HG02981 (cell line): ENCODE data around the gene LRIT1.

ENCODE experiments used
- ATAC-seq: cut with Tn5 transposase; IDR thresholded peaks from one replicate; pipeline ENCODE4 v1.9.1; 2021; ENCODE audit warnings: mild to moderate bottlenecking, moderate library complexity; ENCODE audit not compliant: unreplicated experiment

The LRIT1 gene

DNA sequence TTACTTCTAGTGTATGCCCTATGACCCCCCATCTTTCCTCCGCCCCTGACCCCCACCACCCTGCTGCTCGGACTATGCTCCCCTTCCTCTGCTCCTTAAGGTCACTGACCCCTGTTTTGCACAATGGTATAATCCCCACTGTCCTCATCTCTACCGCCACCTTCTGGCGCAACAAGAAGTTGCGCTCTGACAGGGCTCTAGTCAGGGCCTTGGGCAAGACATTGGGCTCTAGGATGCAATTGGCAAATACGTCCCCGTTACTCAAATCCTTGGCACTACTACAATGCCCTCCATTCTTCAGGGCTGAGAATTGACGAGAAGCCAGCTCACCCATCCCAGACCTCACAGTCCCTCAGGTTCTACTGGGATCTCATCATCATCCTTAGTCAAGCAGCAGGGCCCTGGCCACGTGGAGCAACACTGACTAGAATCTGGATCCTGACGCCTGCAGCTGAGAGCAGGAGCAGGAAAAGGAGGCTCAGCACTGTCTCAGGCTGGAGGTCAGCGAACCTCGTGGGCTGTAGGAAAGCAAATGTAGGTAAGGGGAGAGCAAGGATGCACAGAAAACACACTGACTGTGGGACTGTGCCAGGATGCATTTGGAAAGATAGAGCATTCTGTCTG, 26.6 kb downstream of the LRIT1 start:
- peak; percentile 93 for ATAC-seq

DNA sequence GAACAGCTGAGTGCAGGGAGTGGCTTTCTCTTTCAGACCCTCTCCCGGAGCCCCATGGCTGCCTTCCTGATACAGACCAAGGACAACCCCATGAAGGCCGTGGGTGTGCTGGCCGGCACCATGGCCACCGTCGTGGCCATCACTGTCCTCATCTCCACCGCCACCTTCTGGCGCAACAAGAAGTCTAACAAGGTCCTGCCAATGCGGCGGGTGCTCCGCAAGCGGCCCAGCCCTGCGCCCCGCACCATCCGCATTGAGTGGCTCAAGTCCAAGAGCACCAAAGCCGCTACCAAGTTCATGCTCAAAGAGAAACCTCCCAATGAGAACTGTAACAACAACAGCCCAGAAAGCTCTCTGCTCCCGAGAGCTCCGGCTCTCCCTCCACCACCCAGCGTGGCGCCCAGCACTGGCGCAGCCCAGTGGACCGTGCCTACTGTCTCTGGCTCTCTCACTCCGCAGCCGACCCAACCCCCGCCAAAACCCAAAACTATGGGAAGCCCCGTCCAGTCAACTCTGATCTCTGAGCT, 27.2 kb downstream of the LRIT1 start:
- ATAC-seq: no peak

- no peak for ATAC-seq
Measured at GRCh38 chr10:84213076-84213475, 28.3 kb downstream of the LRIT1 start.

GRCh38 chr10:84212014-84212413, 29.3 kb downstream of the LRIT1 start:
- no peak for ATAC-seq

GRCh38 chr10:84211566-84211965, 29.8 kb downstream of the LRIT1 start:
- ATAC-seq: no peak

GRCh38 chr10:84208023-84208422, 33.3 kb downstream of the LRIT1 start:
- ATAC-seq: no peak

DNA sequence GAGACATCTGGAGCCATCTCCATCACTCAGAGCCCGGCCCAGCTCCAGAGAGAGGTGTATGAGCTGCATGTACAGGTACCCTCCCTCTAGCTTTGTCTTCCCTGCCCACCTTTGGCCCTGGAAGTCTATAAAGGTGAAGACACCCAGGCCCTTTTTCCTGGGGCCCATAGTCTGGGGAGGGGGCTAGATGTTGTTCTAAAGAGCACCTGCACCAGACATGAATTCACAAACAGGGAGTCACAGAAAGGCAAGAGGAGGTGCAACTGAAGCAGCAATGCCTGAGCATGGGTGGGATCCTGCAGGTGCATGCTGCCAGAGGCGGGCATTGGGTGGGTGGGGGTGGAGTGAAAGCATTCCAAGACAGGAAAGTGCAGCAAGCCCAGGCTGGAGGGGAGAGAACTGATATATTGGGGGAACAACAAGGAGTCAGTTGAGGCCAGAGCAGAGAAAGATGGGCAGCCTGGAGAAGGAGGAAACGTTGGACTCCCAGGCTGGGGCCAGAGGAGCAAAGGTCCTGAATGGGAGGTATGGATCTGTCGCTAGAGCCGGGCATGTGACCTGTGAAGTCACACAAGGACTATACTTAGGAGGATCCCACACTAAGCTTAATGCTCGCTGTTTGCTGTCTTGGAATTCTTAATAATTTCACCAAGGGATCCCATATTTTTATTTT, 35.4 kb downstream of the LRIT1 start:
- ATAC-seq: no peak

DNA sequence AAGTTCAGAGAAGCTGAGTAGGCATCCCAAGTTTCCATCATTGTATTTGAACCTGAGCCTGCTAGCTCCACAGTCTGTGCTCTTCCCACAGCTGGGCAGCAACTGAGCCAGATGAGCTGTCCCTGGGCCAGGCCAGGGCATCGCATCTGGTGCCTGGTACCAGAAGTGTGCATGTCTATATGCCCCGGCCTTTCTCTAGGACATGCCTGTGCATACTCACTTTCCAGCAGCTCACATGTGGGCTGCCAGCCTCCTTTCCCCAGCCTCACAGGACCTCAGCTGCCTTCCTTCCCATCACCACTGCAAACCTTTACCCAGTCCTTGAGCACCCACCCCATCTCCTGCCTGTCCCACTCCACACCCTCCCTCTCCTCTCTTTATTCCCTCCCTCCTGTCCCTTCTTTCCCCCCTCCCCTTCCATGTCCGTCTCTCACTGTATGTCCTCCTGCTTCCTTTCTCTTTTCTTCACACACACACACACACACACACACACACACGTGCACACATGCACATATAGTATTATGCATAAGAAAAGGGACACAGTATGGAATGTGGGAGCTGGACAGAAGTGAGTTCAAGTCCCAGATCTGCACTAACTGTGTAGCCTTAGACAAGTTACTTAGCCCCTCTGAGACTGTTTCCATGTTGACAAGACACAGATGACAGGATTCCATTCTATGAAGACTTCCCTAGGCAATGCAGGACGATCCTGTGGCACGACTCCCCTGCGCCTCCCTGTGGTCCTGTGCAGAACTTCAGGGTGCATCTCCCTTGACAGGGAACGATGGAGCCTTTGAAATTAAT, 36.1 kb downstream of the LRIT1 start:
- ATAC-seq: peak; percentile 84

DNA sequence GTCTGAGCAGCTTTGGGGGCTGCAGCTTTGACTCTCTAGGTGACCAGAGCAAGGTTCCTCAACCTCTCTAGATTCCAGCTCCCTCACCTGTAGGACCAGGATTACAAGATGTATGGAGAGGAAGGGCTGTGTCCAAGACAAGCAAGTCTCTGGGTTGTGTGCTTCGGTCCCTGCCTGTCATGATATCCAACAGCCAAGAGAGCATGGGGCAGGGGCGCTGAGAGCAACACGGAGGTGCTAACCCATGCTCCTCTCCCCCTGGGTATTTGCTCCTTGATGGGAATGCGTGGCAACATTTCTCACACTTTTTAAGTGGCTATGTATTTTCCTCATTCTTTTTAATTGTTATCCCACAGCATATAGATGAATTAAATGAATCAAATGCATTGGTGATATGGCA, 36.7 kb downstream of the LRIT1 start:
- ATAC-seq: no peak

GRCh38 chr10:84204122-84204521, 37.2 kb downstream of the LRIT1 start:
- ATAC-seq: peak; percentile 38

- no peak for ATAC-seq
Measured at GRCh38 chr10:84202349-84202748, 39.0 kb downstream of the LRIT1 start.

DNA sequence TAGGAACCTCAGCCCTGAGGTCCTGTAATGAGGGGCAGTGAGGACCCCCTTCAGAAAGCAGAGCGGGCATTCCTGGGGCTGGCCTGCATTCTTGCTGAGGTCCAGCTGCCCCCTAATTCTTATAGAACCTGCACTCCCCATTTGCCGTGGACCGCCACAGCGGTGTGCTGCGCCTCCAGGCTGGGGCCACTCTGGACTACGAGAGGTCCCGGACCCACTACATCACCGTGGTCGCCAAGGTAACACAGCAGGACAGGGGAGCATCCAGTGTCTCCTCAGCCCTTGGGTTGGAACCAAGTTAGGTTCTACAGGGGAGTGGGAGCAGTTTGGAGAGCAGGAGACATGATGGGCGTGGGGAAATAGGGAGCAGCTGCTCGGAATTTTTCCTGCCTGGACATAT, 39.7 kb downstream of the LRIT1 start:
- ATAC-seq: no peak

- ATAC-seq: no peak
Measured at GRCh38 chr10:84201244-84201606, 40.1 kb downstream of the LRIT1 start.

- no peak for ATAC-seq
Measured at GRCh38 chr10:84200537-84201243, 40.7 kb downstream of the LRIT1 start.

- ATAC-seq: no peak
Measured at GRCh38 chr10:84198206-84198915, 43.0 kb downstream of the LRIT1 start.

- no peak for ATAC-seq
Measured at GRCh38 chr10:84197643-84198042, 43.7 kb downstream of the LRIT1 start.

DNA sequence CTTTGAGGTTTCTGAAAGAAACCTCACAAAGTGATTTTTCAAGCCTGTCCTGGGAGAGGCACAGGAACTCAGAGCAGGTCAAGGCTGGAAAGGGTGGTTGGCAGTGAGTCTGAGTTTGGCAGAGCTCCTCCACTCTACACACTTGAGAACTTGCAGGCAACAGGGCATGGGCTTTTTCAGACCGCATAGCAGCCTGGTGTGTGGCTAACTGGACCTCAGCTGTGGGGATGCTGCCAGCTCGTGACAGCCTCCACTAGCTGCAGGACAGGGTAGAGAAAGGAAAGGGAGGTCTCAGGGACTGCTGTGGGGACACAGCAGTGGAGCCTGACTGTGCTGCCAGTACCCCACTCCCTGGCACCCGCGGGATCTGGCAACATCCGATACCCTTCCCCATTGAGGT, 44.4 kb downstream of the LRIT1 start:
- ATAC-seq: no peak

- ATAC-seq: no peak
Measured at GRCh38 chr10:84196083-84196482, 45.3 kb downstream of the LRIT1 start.

- no peak for ATAC-seq
Measured at GRCh38 chr10:84195044-84195830, 46.1 kb downstream of the LRIT1 start.
